ENCODE measurements around the gene KRT6A. TPM values are rescaled to one million over a fixed set of nuclear protein-coding genes. Genes with fewer than 3 reads are reported as not detected.

KRT6A gene
- total and polyA plus RNA-seq, 9 of the 15 experiments (the other 6 are each of a cell fraction or from before 2014, with no cell fraction given), result 0.26 TPM; not detected in 8

- no peak for TF ChIP-seq HNRNPL (IDR thresholded peaks at IDR 0.05; ENCODE audit: low read depth, low read length)
- no peak for TF ChIP-seq ZNF277 (CRISPR knock-in tag; IDR thresholded peaks at IDR 0.05; ENCODE audit: borderline replicate concordance)
- no peak for TF ChIP-seq KLF13 (tag; IDR thresholded peaks at IDR 0.05; ENCODE audit: borderline replicate concordance, low read depth)
- TF ChIP-seq HDGF (IDR thresholded peaks at IDR 0.05), result no peak
- DNase-seq (ENCODE audit: extremely low read depth in 1 of 4, low spot score in 3 of 4) (no peak), FAIRE-seq (no peak), ATAC-seq (no peak)
- no TSS peak for BruUV-seq (replicated peaks)
- Histone ChIP-seq H4K20me1 (replicated peaks; ENCODE audit: control insufficient read depth, insufficient read depth, low read length) (no peaks in the 10 kb centered on the region; the same call in 1 of the 2 replicates), H3K9ac (ENCODE audit: insufficient read depth in 1 of 2, low read depth in 2 of 2, low read length in 2 of 2) (no peak overlapping the region), H3K36me3 (ENCODE audit: control insufficient read depth, insufficient read depth, low read length) (no peaks in the 10 kb centered on the region), H3K4me2 (ENCODE audit: insufficient read depth, low read length) (no peak overlapping the region), H3K27me3 (ENCODE audit: control insufficient read depth in 2 of 2, insufficient read depth in 2 of 2, low read length in 2 of 2) (peaks cover under 1 to 5% of the 10 kb centered on the region in 2 experiments; a peak in 3 of 5 replicates), H3K27ac (ENCODE audit: extremely low read depth, low read depth, low read length) (no peak overlapping the region), H3K4me1 (replicated peaks in 1 of 2; ENCODE audit: control insufficient read depth in 2 of 2, insufficient read depth in 2 of 2, low read length in 2 of 2) (no peaks in the 10 kb centered on the region), H3K79me2 (ENCODE audit: control insufficient read depth, insufficient read depth, low read length) (no peaks in the 10 kb centered on the region), H2AFZ (ENCODE audit: low read depth, low read length) (no peak overlapping the region), H3K9me3 (replicated peaks; ENCODE audit: control insufficient read depth, insufficient read depth, low read depth, low read length) (no peaks in the 10 kb centered on the region), H3K4me3 (no peak overlapping the region), H3K9me1 (ENCODE audit: control insufficient read depth, insufficient read depth, low read length) (no peaks in the 10 kb centered on the region)
- POLR2A ChIA-PET, result no interaction called here
- WGBS (ENCODE audit: insufficient coverage, low coverage, missing lambda C conversion rate), result 0% methylated on average over 2 of the region's 2 CpGs
- in situ Hi-C loops (cut with MboI) (no loop called here), intact Hi-C loops (cut with micrococcal nuclease) (no loop called here)
- CTCF ChIA-PET (ENCODE audit: low intra/inter-chr PET ratio), result no interaction called here
Measured at GRCh38 chr12:52474212-52474611, 18.8 kb downstream of the KRT6A start.

- DNase-seq (ENCODE audit: extremely low read depth in 1 of 4, low spot score in 3 of 4), result no peak
- TF ChIP-seq OTX1 (CRISPR knock-in tag; IDR thresholded peaks at IDR 0.05), result no peak
- no peak for TF ChIP-seq ZNF24 (IDR thresholded peaks at IDR 0.05)
- TF ChIP-seq ZNF224 (CRISPR knock-in tag; IDR thresholded peaks at IDR 0.05), result no peak
- TF ChIP-seq C11orf30 (IDR thresholded peaks at IDR 0.05; ENCODE audit: low read depth), result peak; percentile 81
- TF ChIP-seq AFF1 (IDR thresholded peaks at IDR 0.05; ENCODE audit: low read depth in 1 of 2, partially characterized antibody in 2 of 2), result no peak
- peak; percentile 85 for TF ChIP-seq MAFK (IDR thresholded peaks at IDR 0.05; ENCODE audit: low read length)
- TF ChIP-seq ZNF316 (IDR thresholded peaks at IDR 0.05), result peak; percentile 85
- peak; percentile 84 for TF ChIP-seq MAFG (tag; conservative IDR thresholded peaks at IDR 0.05)
- no peak for TF ChIP-seq ZNF561 (CRISPR knock-in tag; conservative IDR thresholded peaks at IDR 0.05)
- TF ChIP-seq MAFF (IDR thresholded peaks at IDR 0.05; ENCODE audit: low read length), result peak; percentile 83
Measured at GRCh38 chr12:52473768-52474167, 19.3 kb downstream of the KRT6A start, which contains the start of gene KRT6C. Gene KRT6C, minus strand, starts transcription at chr12:52473805. Its CDS starts 68 bp downstream, at chr12:52473737.

More at GRCh38 chr12:52473768-52474167, 19.3 kb downstream of the KRT6A start, which contains the start of gene KRT6C:
- Histone ChIP-seq H3K4me3 (no peak within 1 kb of the TSS), H4K20me1 (replicated peaks; ENCODE audit: control insufficient read depth, insufficient read depth, low read length) (no peaks in the 10 kb centered on the region; the same call in 1 of the 2 replicates), H3K79me2 (ENCODE audit: control insufficient read depth, insufficient read depth, low read length) (no peaks in the 10 kb centered on the region), H3K27ac (ENCODE audit: extremely low read depth, low read depth, low read length) (no peak within 1 kb of the TSS), H3K9me1 (ENCODE audit: control insufficient read depth, insufficient read depth, low read length) (no peaks in the 10 kb centered on the region), H3K4me1 (replicated peaks in 1 of 2; ENCODE audit: control insufficient read depth in 2 of 2, insufficient read depth in 2 of 2, low read length in 2 of 2) (no peaks in the 10 kb centered on the region), H3K4me2 (ENCODE audit: insufficient read depth, low read length) (no peak within 1 kb of the TSS), H2AFZ (ENCODE audit: low read depth, low read length) (no peak within 1 kb of the TSS), H3K9me3 (replicated peaks; ENCODE audit: control insufficient read depth, insufficient read depth, low read depth, low read length) (no peaks in the 10 kb centered on the region), H3K36me3 (ENCODE audit: control insufficient read depth, insufficient read depth, low read length) (no peaks in the 10 kb centered on the region), H3K9ac (ENCODE audit: insufficient read depth in 1 of 2, low read depth in 2 of 2, low read length in 2 of 2) (no peak within 1 kb of the TSS), H3K27me3 (ENCODE audit: control insufficient read depth in 2 of 2, insufficient read depth in 2 of 2, low read length in 2 of 2) (peaks cover 5% of the 10 kb centered on the region in 2 experiments; a peak in 3 of 5 replicates)
- intact Hi-C loops (cut with micrococcal nuclease), result no loop called here
- 0% methylated on average over 4 of the region's 4 CpGs for WGBS (ENCODE audit: insufficient coverage, low coverage, missing lambda C conversion rate)
- no TSS peak for BruUV-seq (replicated peaks)
- in situ Hi-C loops (cut with MboI), result no loop called here
- ATAC-seq, result no peak
- ChIA-PET POLR2A (no interaction called here), CTCF (ENCODE audit: low intra/inter-chr PET ratio) (no interaction called here)
- no peak for FAIRE-seq
